Heart right ventricle (tissue), 16 donors: Measurements from ENCODE around the gene ANXA6. TPM values are rescaled to one million over a fixed set of nuclear protein-coding genes. Genes with fewer than 3 reads are reported as not detected.

Experiments
- ATAC-seq, 8 donors: fragments of 200-7000 bp; cut with Tn5 transposase; one replicate each; pipeline ENCODE4 v1.9.1; 2020; ENCODE audit warnings: mild to moderate bottlenecking in 8 of 8, moderate library complexity in 8 of 8, moderate number of reproducible peaks in 1 of 8
- DNase-seq, 2 donors: peaks; one replicate each; pipeline ENCODE4 v3.0.0-alpha.2; 2020
- H3K27ac ChIP-seq, 10 donors: fragments of 200-600 bp; sonication (generic) in 2 of 10; one replicate each; pipeline versions ENCODE4 v1.5.0 to v1.8.0; 2020 to 2022; ENCODE audit warnings: mild to moderate bottlenecking in 3 of 10
- H3K27me3 ChIP-seq, 7 donors: fragments of 200-600 bp; one replicate each; pipeline ENCODE4 v1.8.0; 2021 to 2022; ENCODE audit warnings: mild to moderate bottlenecking in 2 of 7
- H3K36me3 ChIP-seq, 9 donors: fragments of 200-600 bp; sonication (generic) in 1 of 9; one replicate each; pipeline versions ENCODE4 v1.5.0 to v1.8.0; 2020 to 2022; ENCODE audit warnings: mild to moderate bottlenecking in 2 of 9
- H3K4me1 ChIP-seq, 9 donors: fragments of 200-600 bp; sonication (generic) in 1 of 9; one replicate each; pipeline versions ENCODE4 v1.5.0 to v1.8.0; 2020 to 2022; ENCODE audit warnings: mild to moderate bottlenecking in 4 of 9
- H3K4me3 ChIP-seq, 10 donors: fragments of 200-600 bp; sonication (generic) in 2 of 10; one replicate each; pipeline versions ENCODE4 v1.5.0 to v1.8.0; 2020 to 2022; ENCODE audit warnings: mild to moderate bottlenecking in 7 of 10, moderate library complexity in 2 of 10
- H3K9me3 ChIP-seq, 11 donors: fragments of 200-600 bp in 10 of 11; sonication (generic) in 2 of 11; one replicate each; pipeline versions ENCODE4 v1.5.0 to v1.8.0; 2013 to 2022; ENCODE audit warnings: mild to moderate bottlenecking in 2 of 11, control low read depth in 1 of 11, moderate library complexity in 1 of 11
- WGBS, 2 donors: extraction: QIAGEN DNeasy Blood & Tissue Kit; methylation state at CpG; one replicate each; pipeline ENCODE4 v1.1.7; 2013; ENCODE audit warnings: inconsistent platforms in 1 of 2; 5-methylcytosine and 5-hydroxymethylcytosine counted together
- intact Hi-C, 10 donors: fragments of 100-400 bp; cut with DNase I; formaldehyde crosslinking; loops; one replicate each; pipeline versions ENCODE4 v1.11.1 to v1.14.2; 2022
- polyA plus RNA-seq, 2 donors: library from polyadenylated mRNA; stranded (reverse); fragments of 200-250 nt; gene quantifications; one replicate each; pipeline ENCODE4 v1.2.3, GENCODE V29; 2013
- total RNA-seq, 10 donors: library from RNA; stranded (reverse); fragmentation: NEBNext Ultra II Directional in 3 of 10; extraction: Animal tissue kit (Norgen Biotek cat#: 25700) in 3 of 10; gene quantifications; one replicate each; pipeline versions ENCODE4 v1.2.1 to v1.2.4, GENCODE V29; 2021 to 2023
- TF ChIP-seq, protein P1 (sequence below), 9 donors: fragments of 200-600 bp; sonication (generic) in 2 of 9; IDR thresholded peaks; one replicate each; pipeline versions ENCODE4 v1.5.0 to v1.8.0; 2021 to 2022; ENCODE audit warnings: antibody characterized with exemption in 9 of 9, mild to moderate bottlenecking in 5 of 9, moderate library complexity in 1 of 9
- donor health status: Arrhythmogenic right ventricular cardiomyopathy.
- donor health status: ischemic (EF 13 %, LVEDD 7.1; RV severe dilation, severe dysfunction).
- donor health status: healthy with polysubstance abuse.
- donor health status: DM: no; HTN: yes; CAD: no.
- donor health status: DM: no; HTN: no; CAD: no.
- donor health status: ischemic (EF 25% LVEDD 6.9; RV normal size, moderate dysfunction).
- donor health status: ischemic (EF 25% LVEDD 5.7; RV mildly dilated, moderate dysfunction).
- donor health status: healthy.
- donor health status: DM: yes; HTN: yes; CAD: no.
- donor health status: Ischemic cardiomyopathy.
- donor health status: ischemic (EF 35%, LVEDD 5.7; RV mildly dilated, moderate dysfunction).
- donor health status: nonischemic (EF 11% LVEDD 7.7; RV severe dilation, severe dysfunction).
- donor health status: DM: yes; HTN: yes; CAD: no.
- donor health status: PGD.
- donor health status: ischemic (EF 29% LVEDD 5.4; RV normal size, mild dysfunction).
- donor health status: nonischemic (EF 23%, LVEDD 6.1; RV moderate dilation, normal function).

Gene ANXA6
- total and polyA plus RNA-seq, 12 donors: 137 to 275 (median 218) TPM

DNA sequence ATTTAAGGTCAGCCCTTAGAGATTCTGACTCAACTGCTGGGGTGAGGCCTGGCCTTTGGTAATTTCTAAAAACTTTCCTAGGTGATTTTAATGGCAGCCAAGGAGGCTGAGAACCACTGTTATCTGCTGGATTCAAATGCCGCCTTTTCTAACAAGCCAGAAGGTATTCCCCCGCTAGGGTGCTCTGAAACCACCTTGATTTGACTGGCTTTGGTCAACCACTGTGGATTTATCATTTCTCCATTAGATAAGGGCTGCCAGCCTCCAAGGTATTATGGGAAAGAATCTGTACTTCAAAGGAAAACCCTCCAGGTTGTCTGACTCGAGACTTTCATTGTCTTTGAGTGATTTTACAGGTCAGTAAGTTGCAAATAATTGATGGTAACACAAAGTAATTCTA, 4.3 kb downstream of the ANXA6 start:
- ATAC-seq (no peak), DNase-seq (no peak)
- intact Hi-C loops: no loop called here
- no peak overlapping the region for H3K4me3 ChIP-seq
- H3K27ac ChIP-seq: peak overlapping the region in 2 of 10 donors; percentile 11 to 92
- TF ChIP-seq, protein P1, sequence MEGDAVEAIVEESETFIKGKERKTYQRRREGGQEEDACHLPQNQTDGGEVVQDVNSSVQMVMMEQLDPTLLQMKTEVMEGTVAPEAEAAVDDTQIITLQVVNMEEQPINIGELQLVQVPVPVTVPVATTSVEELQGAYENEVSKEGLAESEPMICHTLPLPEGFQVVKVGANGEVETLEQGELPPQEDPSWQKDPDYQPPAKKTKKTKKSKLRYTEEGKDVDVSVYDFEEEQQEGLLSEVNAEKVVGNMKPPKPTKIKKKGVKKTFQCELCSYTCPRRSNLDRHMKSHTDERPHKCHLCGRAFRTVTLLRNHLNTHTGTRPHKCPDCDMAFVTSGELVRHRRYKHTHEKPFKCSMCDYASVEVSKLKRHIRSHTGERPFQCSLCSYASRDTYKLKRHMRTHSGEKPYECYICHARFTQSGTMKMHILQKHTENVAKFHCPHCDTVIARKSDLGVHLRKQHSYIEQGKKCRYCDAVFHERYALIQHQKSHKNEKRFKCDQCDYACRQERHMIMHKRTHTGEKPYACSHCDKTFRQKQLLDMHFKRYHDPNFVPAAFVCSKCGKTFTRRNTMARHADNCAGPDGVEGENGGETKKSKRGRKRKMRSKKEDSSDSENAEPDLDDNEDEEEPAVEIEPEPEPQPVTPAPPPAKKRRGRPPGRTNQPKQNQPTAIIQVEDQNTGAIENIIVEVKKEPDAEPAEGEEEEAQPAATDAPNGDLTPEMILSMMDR (IDR thresholded peaks at IDR 0.05): no peak
- 76 to 79% methylated on average over 3 of the region's 3 CpGs for WGBS, 2 donors
- no peaks in the 10 kb centered on the region for H3K9me3 ChIP-seq
- H3K4me1 ChIP-seq: peaks cover 32 to 93% (median 79%) of the 10 kb centered on the region in 9 donors
- H3K36me3 ChIP-seq: peaks cover 0 to 13% (median 0%) of the 10 kb centered on the region in 9 donors
- no peaks in the 10 kb centered on the region for H3K27me3 ChIP-seq

DNA sequence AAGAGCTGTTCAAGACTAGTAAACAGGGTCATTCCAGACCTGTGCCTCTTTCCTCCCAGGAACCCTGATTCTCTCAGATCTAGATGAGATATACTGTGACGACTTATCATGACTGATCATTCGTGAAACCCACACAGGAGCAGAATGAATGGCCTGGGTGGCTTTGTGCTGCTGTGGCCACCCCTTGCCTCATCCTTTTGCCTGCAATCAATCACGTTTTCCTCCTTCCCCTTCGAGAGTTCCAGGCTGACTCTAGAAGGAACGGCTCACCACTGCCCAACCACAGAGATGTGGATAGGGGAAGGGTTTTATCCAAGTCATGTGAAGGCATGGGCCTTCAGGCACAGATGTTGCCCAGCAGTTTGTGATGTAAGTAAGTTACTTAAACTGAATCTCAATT, 5.8 kb downstream of the ANXA6 start:
- DNase-seq (no peak), ATAC-seq (peak in 4 of 8 donors; percentile 9 to 35 (median 30))
- peaks cover 0 to 25% (median 3%) of the 10 kb centered on the region in 9 donors for H3K36me3 ChIP-seq
- WGBS, 2 donors: 43 to 45% methylated on average over 5 of the region's 5 CpGs
- H3K27me3 ChIP-seq: no peaks in the 10 kb centered on the region
- H3K27ac ChIP-seq: peak overlapping the region; percentile 23 to 92 (median 62)
- H3K4me1 ChIP-seq: peaks cover 32 to 100% (median 89%) of the 10 kb centered on the region in 9 donors
- no peak overlapping the region for H3K4me3 ChIP-seq
- TF ChIP-seq, protein P1 (IDR thresholded peaks at IDR 0.05): no peak
- H3K9me3 ChIP-seq: no peaks in the 10 kb centered on the region
- intact Hi-C loops: no loop called here

DNA sequence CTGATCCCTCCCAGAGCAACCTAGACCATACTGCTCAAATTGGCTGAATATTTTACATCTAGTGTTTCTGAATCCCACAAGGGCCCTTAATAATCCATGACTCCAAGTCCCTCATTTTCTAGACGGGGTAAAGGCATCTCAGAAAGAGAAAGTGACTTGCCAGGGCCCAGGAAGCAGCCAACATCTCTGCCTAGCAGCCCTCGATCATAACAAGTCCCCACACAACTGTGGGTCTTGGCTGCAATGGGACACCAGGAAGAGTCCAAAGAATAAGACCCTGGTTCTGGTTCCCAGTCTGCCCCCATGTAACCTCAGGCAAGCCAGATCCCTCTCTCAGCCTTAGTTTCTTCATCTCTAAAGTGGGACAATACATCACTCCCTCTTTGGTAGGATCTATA, 6.3 kb downstream of the ANXA6 start:
- no peak overlapping the region for H3K4me3 ChIP-seq
- DNase-seq (no peak), ATAC-seq (no peak)
- H3K27ac ChIP-seq: peak overlapping the region; percentile 23 to 92 (median 62)
- H3K9me3 ChIP-seq: no peaks in the 10 kb centered on the region
- H3K4me1 ChIP-seq: peaks cover 31 to 100% (median 89%) of the 10 kb centered on the region in 9 donors
- no peaks in the 10 kb centered on the region for H3K27me3 ChIP-seq
- 11 to 30% methylated on average over 2 of the region's 2 CpGs for WGBS, 2 donors
- TF ChIP-seq, protein P1 (IDR thresholded peaks at IDR 0.05): no peak
- intact Hi-C loops: no loop called here
- peaks cover 0 to 31% (median 3%) of the 10 kb centered on the region in 9 donors for H3K36me3 ChIP-seq

DNA sequence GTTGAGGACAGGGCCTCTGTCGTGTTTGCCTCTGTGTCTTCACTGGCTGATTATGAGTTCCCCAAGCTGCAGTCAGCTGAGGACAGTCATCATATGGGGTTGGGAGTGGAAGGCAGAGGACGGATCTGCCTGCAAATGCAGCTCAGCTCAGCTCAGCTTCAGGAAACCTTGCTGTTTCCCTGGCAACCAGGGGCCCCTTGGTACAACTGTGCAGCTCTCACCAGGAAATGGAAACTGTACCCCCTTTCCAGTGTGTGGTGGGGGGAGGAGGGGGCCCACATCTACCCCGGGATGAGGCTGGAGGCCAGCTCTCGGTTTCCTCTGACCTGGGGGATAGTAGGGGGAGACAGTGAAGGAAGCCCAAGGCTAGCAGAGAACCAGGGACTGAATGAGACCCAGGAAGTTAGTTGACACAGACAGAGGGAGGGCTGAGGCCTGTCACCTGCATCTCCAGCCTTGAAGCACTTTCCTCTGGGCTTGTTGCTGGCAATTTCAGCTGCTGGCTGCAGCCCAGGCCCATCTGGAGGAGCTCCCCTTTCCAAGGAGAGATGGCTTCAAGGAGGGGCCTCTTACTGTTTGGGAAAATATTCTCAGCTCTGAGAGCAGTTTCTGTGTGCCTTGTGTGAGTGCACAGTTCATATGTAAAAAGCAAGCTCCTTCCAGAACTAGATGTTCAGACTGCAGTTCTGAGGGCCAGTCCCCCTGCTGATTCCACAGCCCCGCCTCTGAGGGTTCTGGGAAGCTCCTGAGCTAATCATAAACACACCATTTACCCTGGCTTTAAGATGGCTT, 6.9 kb downstream of the ANXA6 start:
- TF ChIP-seq, protein P1 (IDR thresholded peaks at IDR 0.05): no peak
- intact Hi-C loops: no loop called here
- Histone ChIP-seq H3K9me3 (no peaks in the 10 kb centered on the region), H3K27me3 (no peaks in the 10 kb centered on the region), H3K4me1 (peaks cover 28 to 100% (median 89%) of the 10 kb centered on the region in 9 donors), H3K4me3 (no peak overlapping the region), H3K36me3 (peaks cover 0 to 37% (median 9%) of the 10 kb centered on the region in 9 donors), H3K27ac (peak overlapping the region; percentile 23 to 92 (median 62))
- WGBS, 2 donors: 13 to 17% methylated on average over 5 of the region's 5 CpGs
- DNase-seq (peak; percentile 26 to 44), ATAC-seq (peak; percentile 26 to 81 (median 44))
